Neural cell (in vitro differentiated cells): ENCODE results near the gene CAPN10. TPM values are rescaled to one million over a fixed set of nuclear protein-coding genes. Genes with fewer than 3 reads are reported as not detected.

ENCODE experiments used
- H2AFZ ChIP-seq: fragments of 200-600, 300-800 bp; sonication (generic), shearing (Covaris generic); 2 replicates; pipeline ENCODE4 v1.6.0; 2014; ENCODE audit warnings: low read depth, mild to moderate bottlenecking, antibody characterized with exemption, low read length, moderate library complexity
- H3F3A ChIP-seq: fragments of 200-600 bp; shearing (Covaris generic); 2 replicates; pipeline ENCODE4 v1.6.1; 2016; ENCODE audit warnings: mild to moderate bottlenecking, moderate library complexity, mixed read lengths, antibody characterized with exemption, low read length; ENCODE audit not compliant: insufficient read depth, poor library complexity, severe bottlenecking
- H3K27ac ChIP-seq: fragments of 200-600, 300-800 bp; sonication (generic), shearing (Covaris generic); 2 replicates; pipeline ENCODE4 v1.5.1; 2014; ENCODE audit warnings: mild to moderate bottlenecking, low read length, moderate library complexity
- H3K27me3 ChIP-seq: fragments of 300-800, 200-600 bp; sonication (generic), shearing (Covaris generic); 2 replicates; pipeline ENCODE4 v1.6.0; 2014; ENCODE audit warnings: mild to moderate bottlenecking, low read depth, low read length, moderate library complexity; ENCODE audit not compliant: insufficient read depth
- H3K36me3 ChIP-seq: fragments of 300-800, 200-600 bp; sonication (generic), shearing (Covaris generic); 2 replicates; pipeline ENCODE4 v1.5.1; 2014; ENCODE audit warnings: mild to moderate bottlenecking, antibody characterized with exemption, low read length, moderate library complexity; ENCODE audit not compliant: insufficient read depth
- H3K4me2 ChIP-seq: fragments of 300-800, 200-600 bp; sonication (generic), shearing (Covaris generic); 2 replicates; pipeline ENCODE4 v1.6.0; 2014; ENCODE audit warnings: mild to moderate bottlenecking, low read length
- H3K4me3 ChIP-seq: fragments of 300-800, 200-600 bp; sonication (generic), shearing (Covaris generic); 2 replicates; pipeline ENCODE4 v1.5.1; 2014; ENCODE audit warnings: mild to moderate bottlenecking, low read length, moderate library complexity
- H3K79me2 ChIP-seq: fragments of 200-600 bp; shearing (Covaris generic); replicated peaks from 2 replicates; pipeline ENCODE4 v1.6.0; 2014; ENCODE audit warnings: mild to moderate bottlenecking, low read length, moderate library complexity; ENCODE audit not compliant: insufficient read depth
- H3K9ac ChIP-seq: fragments of 300-800, 200-600 bp; sonication (generic), shearing (Covaris generic); 2 replicates; pipeline ENCODE4 v1.6.1; 2016; ENCODE audit warnings: mild to moderate bottlenecking, low read length, mixed read lengths
- H3K9me2 ChIP-seq: fragments of 200-600 bp; shearing (Covaris generic); 2 replicates; pipeline ENCODE4 v1.6.1; 2016; ENCODE audit warnings: mild to moderate bottlenecking, low read length, mixed read lengths; ENCODE audit not compliant: insufficient read depth
- H3K9me3 ChIP-seq: fragments of 200-600, 300-800 bp; sonication (generic), shearing (Covaris generic); 2 replicates; pipeline ENCODE4 v1.6.1; 2016; ENCODE audit warnings: mild to moderate bottlenecking, mixed run types, low read length, moderate library complexity, mixed read lengths
- H4K20me1 ChIP-seq: fragments of 200-600 bp; shearing (Covaris generic); 2 replicates; pipeline ENCODE4 v1.6.1; 2016; ENCODE audit warnings: mild to moderate bottlenecking, mixed run types; ENCODE audit not compliant: insufficient read depth
- EP300 ChIP-seq: fragments of 450-650 bp; conservative IDR thresholded peaks from 2 replicates; pipeline ENCODE4 v1.6.1; 2014; ENCODE audit warnings: antibody characterized with exemption, mild to moderate bottlenecking, moderate library complexity; ENCODE audit not compliant: poor library complexity, severe bottlenecking
- EZH2 ChIP-seq: fragments of 200-600, 300-800 bp; shearing (Covaris generic), sonication (generic); IDR thresholded peaks from 2 replicates; pipeline ENCODE4 v1.6.1; 2014; ENCODE audit warnings: antibody characterized with exemption, low read length, borderline replicate concordance, mild to moderate bottlenecking; ENCODE audit not compliant: insufficient read depth, poor library complexity, severe bottlenecking
- MXI1 ChIP-seq: fragments of 450-650 bp; conservative IDR thresholded peaks from 2 replicates; pipeline ENCODE4 v1.6.1; 2014; ENCODE audit warnings: antibody characterized with exemption, mild to moderate bottlenecking; ENCODE audit not compliant: poor library complexity, severe bottlenecking
- POLR2AphosphoS5 ChIP-seq: IDR thresholded peaks from 2 replicates; pipeline ENCODE4 v1.6.1; 2012
- RAD21 ChIP-seq: fragments of 450-650 bp; conservative IDR thresholded peaks from 2 replicates; pipeline ENCODE4 v1.6.1; 2014; ENCODE audit warnings: antibody characterized with exemption, mild to moderate bottlenecking, moderate library complexity
- REST ChIP-seq: IDR thresholded peaks from 2 replicates; pipeline ENCODE4 v1.6.1; 2012; ENCODE audit warnings: borderline replicate concordance
- SMC3 ChIP-seq: fragments of 450-650 bp; conservative IDR thresholded peaks from 2 replicates; pipeline ENCODE4 v1.6.1; 2014; ENCODE audit warnings: antibody characterized with exemption, mild to moderate bottlenecking, moderate library complexity; ENCODE audit not compliant: poor library complexity
- TAF1 ChIP-seq: IDR thresholded peaks from 2 replicates; pipeline ENCODE4 v1.6.1; 2012; ENCODE audit warnings: low read depth
- polyA plus RNA-seq: library from polyadenylated mRNA; depleted of rRNA; stranded (reverse); fragments of >200 nt; gene quantifications from 2 replicates; pipeline ENCODE4 v1.2.3, GENCODE V29; 2014
- TF ChIP-seq, protein P1 (sequence below): fragments of 450-650 bp; IDR thresholded peaks from 2 replicates; pipeline ENCODE4 v1.5.1; 2014; ENCODE audit warnings: antibody characterized with exemption, mild to moderate bottlenecking, moderate library complexity; ENCODE audit not compliant: poor library complexity, severe bottlenecking

The CAPN10 gene
- polyA plus RNA-seq, 1 donor from 2014 or later, result 120 TPM

GRCh38 chr2:240554767-240555493 is 31.6 kb upstream of the CAPN10 start:
- Histone ChIP-seq H3K4me2 (no peak overlapping the region), H3K79me2 (no peaks in the 10 kb centered on the region), H3K36me3 (no peaks in the 10 kb centered on the region), H3K4me3 (no peak overlapping the region), H3K9me3 (no peaks in the 10 kb centered on the region), H3K9me2 (no peaks in the 10 kb centered on the region), H4K20me1 (no peaks in the 10 kb centered on the region), H3K27ac (no peak overlapping the region), H3K9ac (no peak overlapping the region), H3K27me3 (no peaks in the 10 kb centered on the region), H3F3A (no peaks in the 10 kb centered on the region), H2AFZ (no peak overlapping the region)
- TF ChIP-seq POLR2AphosphoS5 (no peak), EZH2 (no peak), SMC3 (no peak), EP300 (no peak)
- TF ChIP-seq, protein P1, sequence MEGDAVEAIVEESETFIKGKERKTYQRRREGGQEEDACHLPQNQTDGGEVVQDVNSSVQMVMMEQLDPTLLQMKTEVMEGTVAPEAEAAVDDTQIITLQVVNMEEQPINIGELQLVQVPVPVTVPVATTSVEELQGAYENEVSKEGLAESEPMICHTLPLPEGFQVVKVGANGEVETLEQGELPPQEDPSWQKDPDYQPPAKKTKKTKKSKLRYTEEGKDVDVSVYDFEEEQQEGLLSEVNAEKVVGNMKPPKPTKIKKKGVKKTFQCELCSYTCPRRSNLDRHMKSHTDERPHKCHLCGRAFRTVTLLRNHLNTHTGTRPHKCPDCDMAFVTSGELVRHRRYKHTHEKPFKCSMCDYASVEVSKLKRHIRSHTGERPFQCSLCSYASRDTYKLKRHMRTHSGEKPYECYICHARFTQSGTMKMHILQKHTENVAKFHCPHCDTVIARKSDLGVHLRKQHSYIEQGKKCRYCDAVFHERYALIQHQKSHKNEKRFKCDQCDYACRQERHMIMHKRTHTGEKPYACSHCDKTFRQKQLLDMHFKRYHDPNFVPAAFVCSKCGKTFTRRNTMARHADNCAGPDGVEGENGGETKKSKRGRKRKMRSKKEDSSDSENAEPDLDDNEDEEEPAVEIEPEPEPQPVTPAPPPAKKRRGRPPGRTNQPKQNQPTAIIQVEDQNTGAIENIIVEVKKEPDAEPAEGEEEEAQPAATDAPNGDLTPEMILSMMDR, result no peak

DNA sequence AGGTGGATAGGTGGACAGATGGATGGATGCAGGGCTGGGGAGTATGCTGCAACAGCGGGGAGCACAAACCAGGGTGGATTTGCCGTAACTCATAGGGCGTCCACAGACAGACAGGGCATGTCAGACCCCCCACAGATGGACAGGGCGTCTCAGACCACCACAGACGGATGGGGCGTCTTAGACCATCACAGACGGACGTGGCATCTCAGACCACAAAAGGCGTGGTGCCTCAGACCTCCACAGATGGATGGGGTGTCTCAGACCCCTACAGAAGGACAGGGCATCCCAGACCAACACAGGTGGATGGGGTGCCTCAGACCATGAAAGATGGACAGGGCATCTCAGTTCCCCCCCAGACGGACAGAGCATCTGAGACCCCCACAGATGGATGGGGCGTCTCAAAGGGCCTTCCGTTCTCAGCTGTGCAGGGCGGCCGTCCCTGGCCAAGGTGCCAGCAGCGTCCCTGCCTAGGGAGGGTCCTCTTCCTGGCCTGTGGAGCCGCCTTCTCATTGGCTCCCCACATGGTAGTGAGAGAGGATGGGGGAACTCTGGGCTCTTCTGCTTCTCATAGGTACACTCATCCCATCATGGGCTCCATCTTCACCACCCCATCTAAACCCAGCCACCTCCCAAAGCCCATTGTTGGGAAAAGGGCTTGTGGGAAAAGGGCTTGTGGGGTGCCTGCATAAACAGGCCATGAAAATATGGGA is 30.8 kb upstream of the CAPN10 start:
- H4K20me1 ChIP-seq, result no peaks in the 10 kb centered on the region
- no peaks in the 10 kb centered on the region for H3K9me2 ChIP-seq
- H3K9me3 ChIP-seq, result no peaks in the 10 kb centered on the region
- no peak overlapping the region for H3K4me2 ChIP-seq
- H2AFZ ChIP-seq, result no peak overlapping the region
- no peaks in the 10 kb centered on the region for H3K36me3 ChIP-seq
- H3K27me3 ChIP-seq, result no peaks in the 10 kb centered on the region
- H3K4me3 ChIP-seq, result no peak overlapping the region
- no peak overlapping the region for H3K9ac ChIP-seq
- no peaks in the 10 kb centered on the region for H3K79me2 ChIP-seq
- H3K27ac ChIP-seq, result no peak overlapping the region
- TF ChIP-seq, protein P1, result no peak
- TF ChIP-seq RAD21 (no peak), MXI1 (no peak), EZH2 (no peak), SMC3 (no peak), TAF1 (no peak), POLR2AphosphoS5 (no peak), EP300 (no peak), REST (no peak)
- no peaks in the 10 kb centered on the region for H3F3A ChIP-seq
